ENCODE data around the gene CTNNBL1.

- no peak for TF ChIP-seq CTCF (IDR thresholded peaks at IDR 0.05)
- TF ChIP-seq TCF7L2 (IDR thresholded peaks at IDR 0.05; ENCODE audit: low read depth, low read length), result no peak
Measured at GRCh38 chr20:37744347-37744746, 50.5 kb downstream of the CTNNBL1 start.

All from Panc1 (cell line).